WTC11 (cell line): ENCODE data around the gene PGBD5. TPM values are rescaled to one million over a fixed set of nuclear protein-coding genes. Genes with fewer than 3 reads are reported as not detected.
A peak's percentile ranks its signal among the peaks of the same experiment; 100 is the strongest.

ENCODE experiments used
- ATAC-seq: fragments of 200-7000 bp; cut with Tn5 transposase; 2 replicates; pipeline ENCODE4 v1.10.0; 2021; ENCODE audit warnings: mild to moderate bottlenecking, moderate library complexity
- CTCF ChIA-PET: fragments of 300-600 bp; sonication (Branson Sonifier 250); formaldehyde crosslinking; loops from one replicate; lab custom pipeline; 2021; ENCODE audit warnings: antibody characterized with exemption; lab: Charles Lee
- POLR2A ChIA-PET: fragments of 350-600 bp; sonication (Branson Sonifier 250); formaldehyde crosslinking; loops from one replicate; lab custom pipeline; 2021; ENCODE audit warnings: antibody characterized with exemption; lab: Charles Lee
- DNase-seq: peaks from one replicate; pipeline ENCODE4 v3.0.0; 2021; ENCODE audit warnings: low spot score
- H3K27ac Mint-ChIP-seq: 2 replicates; pipeline ENCODE4 v1.8.0; 2021; ENCODE audit warnings: mixed read lengths
- H3K27me3 Mint-ChIP-seq: 2 replicates; pipeline ENCODE4 v1.8.0; 2021; ENCODE audit warnings: low read depth, mild to moderate bottlenecking, moderate library complexity, mixed read lengths
- H3K36me3 Mint-ChIP-seq: 2 replicates; pipeline ENCODE4 v1.8.0; 2021; ENCODE audit warnings: mixed read lengths
- H3K4me1 Mint-ChIP-seq: 2 replicates; pipeline ENCODE4 v1.8.0; 2022; ENCODE audit warnings: mixed read lengths
- H3K4me3 Mint-ChIP-seq: 2 replicates; pipeline ENCODE4 v1.8.0; 2021; ENCODE audit warnings: mild to moderate bottlenecking, moderate library complexity, mixed read lengths
- H3K9me3 Mint-ChIP-seq: 2 replicates; pipeline ENCODE4 v1.8.0; 2021; ENCODE audit warnings: mixed read lengths
- CBFB ChIP-seq: sonication (generic); formaldehyde crosslinking; IDR thresholded peaks from 2 replicates; pipeline ENCODE4 v1.8.1; 2022; ENCODE audit warnings: mild to moderate bottlenecking, low read depth, missing genetic modification reagents
- CREM ChIP-seq: sonication (generic); formaldehyde crosslinking; IDR thresholded peaks from 2 replicates; pipeline ENCODE4 v1.8.1; 2022; ENCODE audit warnings: mild to moderate bottlenecking, missing genetic modification reagents, moderate library complexity
- GABPB1 ChIP-seq: sonication (generic); formaldehyde crosslinking; IDR thresholded peaks from 2 replicates; pipeline ENCODE4 v1.8.1; 2023; ENCODE audit warnings: mild to moderate bottlenecking, missing genetic modification reagents
- HMGA2 ChIP-seq: fragments of 250-450 bp; sonication (Bioruptor Pico); IDR thresholded peaks from 2 replicates; pipeline ENCODE4 v1.4.0; 2021; ENCODE audit warnings: mild to moderate bottlenecking, moderate library complexity
- JAZF1 ChIP-seq: fragments of 250-450 bp; sonication (Bioruptor Pico); IDR thresholded peaks from 2 replicates; pipeline ENCODE4 v1.9.0; 2021; ENCODE audit warnings: moderate library complexity, mild to moderate bottlenecking, inconsistent platforms
- JUN ChIP-seq: sonication (generic); formaldehyde crosslinking; IDR thresholded peaks from 2 replicates; pipeline ENCODE4 v1.8.0; 2023; ENCODE audit warnings: mild to moderate bottlenecking, missing genetic modification reagents
- MXD4 ChIP-seq: fragments of 250-450 bp; sonication (Bioruptor Pico); IDR thresholded peaks from 2 replicates; pipeline ENCODE4 v1.8.0; 2021; ENCODE audit warnings: mild to moderate bottlenecking, moderate library complexity, borderline replicate concordance
- NFATC4 ChIP-seq: fragments of 250-450 bp; sonication (Bioruptor Pico); IDR thresholded peaks from 2 replicates; pipeline ENCODE4 v1.9.0; 2021; ENCODE audit warnings: mild to moderate bottlenecking
- NR1H2 ChIP-seq: sonication (generic); formaldehyde crosslinking; IDR thresholded peaks from 2 replicates; pipeline ENCODE4 v1.9.0; 2021; ENCODE audit warnings: mild to moderate bottlenecking, moderate library complexity, missing genetic modification reagents
- NR2C2 ChIP-seq: sonication (generic); formaldehyde crosslinking; IDR thresholded peaks from 2 replicates; pipeline ENCODE4 v1.8.0; 2022; ENCODE audit warnings: mild to moderate bottlenecking, missing genetic modification reagents
- ZNF219 ChIP-seq: sonication (generic); formaldehyde crosslinking; IDR thresholded peaks from 2 replicates; pipeline ENCODE4 v1.8.0; 2023; ENCODE audit warnings: missing genetic modification reagents, mild to moderate bottlenecking, borderline replicate concordance
- total RNA-seq: library from RNA; stranded (reverse); gene quantifications from 3 replicates; pipeline ENCODE4 v1.2.3, GENCODE V29; 2021
- TF ChIP-seq, protein P1 (sequence below): sonication (generic); formaldehyde crosslinking; IDR thresholded peaks from 2 replicates; pipeline ENCODE4 v1.8.0; 2022; ENCODE audit warnings: missing genetic modification reagents
- TF ChIP-seq, protein P2 (sequence below): sonication (generic); formaldehyde crosslinking; conservative IDR thresholded peaks from 2 replicates; pipeline ENCODE4 v1.8.1; 2023; ENCODE audit warnings: mild to moderate bottlenecking, low read depth, missing genetic modification reagents, moderate library complexity
- TF ChIP-seq, protein P3 (sequence below): sonication (generic); formaldehyde crosslinking; IDR thresholded peaks from 2 replicates; pipeline ENCODE4 v1.8.0; 2023; ENCODE audit warnings: missing genetic modification reagents, mild to moderate bottlenecking, borderline replicate concordance
- TF ChIP-seq, protein P4 (sequence below): sonication (generic); formaldehyde crosslinking; IDR thresholded peaks from 2 replicates; pipeline ENCODE4 v1.8.0; 2022; ENCODE audit warnings: mild to moderate bottlenecking, missing genetic modification reagents
- TF ChIP-seq, protein P5 (sequence below): sonication (generic); formaldehyde crosslinking; IDR thresholded peaks from 2 replicates; pipeline ENCODE4 v1.8.0; 2022; ENCODE audit warnings: mild to moderate bottlenecking, missing genetic modification reagents
- TF ChIP-seq, protein P6 (sequence below): sonication (generic); formaldehyde crosslinking; IDR thresholded peaks from 2 replicates; pipeline ENCODE4 v1.8.1; 2022; ENCODE audit warnings: missing genetic modification reagents, borderline replicate concordance

PGBD5 gene
- total RNA-seq, 1 experiment from 2014 or later, result 23.8 TPM

DNA sequence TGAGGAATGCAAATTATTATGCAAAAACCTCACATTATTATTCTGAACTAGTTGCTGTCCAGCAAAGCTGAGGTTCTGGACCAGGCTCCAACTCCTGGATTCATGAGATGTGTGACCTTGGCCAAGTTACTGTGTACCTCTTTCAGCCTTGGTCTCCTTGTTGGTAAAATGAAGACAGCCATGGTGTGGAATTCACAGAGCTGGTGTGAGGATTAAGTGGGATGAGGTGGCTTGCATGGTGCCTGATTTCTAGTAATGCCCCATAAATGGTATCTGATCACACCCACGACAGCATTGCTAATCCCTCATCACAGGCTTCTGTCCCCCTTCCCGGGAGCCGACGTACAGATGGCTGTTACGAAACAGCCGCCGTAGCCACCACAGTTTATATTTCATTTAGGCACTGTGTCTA is 59.6 kb downstream of the PGBD5 start:
- TF ChIP-seq, protein P1, sequence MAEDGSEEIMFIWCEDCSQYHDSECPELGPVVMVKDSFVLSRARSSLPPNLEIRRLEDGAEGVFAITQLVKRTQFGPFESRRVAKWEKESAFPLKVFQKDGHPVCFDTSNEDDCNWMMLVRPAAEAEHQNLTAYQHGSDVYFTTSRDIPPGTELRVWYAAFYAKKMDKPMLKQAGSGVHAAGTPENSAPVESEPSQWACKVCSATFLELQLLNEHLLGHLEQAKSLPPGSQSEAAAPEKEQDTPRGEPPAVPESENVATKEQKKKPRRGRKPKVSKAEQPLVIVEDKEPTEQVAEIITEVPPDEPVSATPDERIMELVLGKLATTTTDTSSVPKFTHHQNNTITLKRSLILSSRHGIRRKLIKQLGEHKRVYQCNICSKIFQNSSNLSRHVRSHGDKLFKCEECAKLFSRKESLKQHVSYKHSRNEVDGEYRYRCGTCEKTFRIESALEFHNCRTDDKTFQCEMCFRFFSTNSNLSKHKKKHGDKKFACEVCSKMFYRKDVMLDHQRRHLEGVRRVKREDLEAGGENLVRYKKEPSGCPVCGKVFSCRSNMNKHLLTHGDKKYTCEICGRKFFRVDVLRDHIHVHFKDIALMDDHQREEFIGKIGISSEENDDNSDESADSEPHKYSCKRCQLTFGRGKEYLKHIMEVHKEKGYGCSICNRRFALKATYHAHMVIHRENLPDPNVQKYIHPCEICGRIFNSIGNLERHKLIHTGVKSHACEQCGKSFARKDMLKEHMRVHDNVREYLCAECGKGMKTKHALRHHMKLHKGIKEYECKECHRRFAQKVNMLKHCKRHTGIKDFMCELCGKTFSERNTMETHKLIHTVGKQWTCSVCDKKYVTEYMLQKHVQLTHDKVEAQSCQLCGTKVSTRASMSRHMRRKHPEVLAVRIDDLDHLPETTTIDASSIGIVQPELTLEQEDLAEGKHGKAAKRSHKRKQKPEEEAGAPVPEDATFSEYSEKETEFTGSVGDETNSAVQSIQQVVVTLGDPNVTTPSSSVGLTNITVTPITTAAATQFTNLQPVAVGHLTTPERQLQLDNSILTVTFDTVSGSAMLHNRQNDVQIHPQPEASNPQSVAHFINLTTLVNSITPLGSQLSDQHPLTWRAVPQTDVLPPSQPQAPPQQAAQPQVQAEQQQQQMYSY (CRISPR knock-in tag), result no peak
- TF ChIP-seq, protein P2, sequence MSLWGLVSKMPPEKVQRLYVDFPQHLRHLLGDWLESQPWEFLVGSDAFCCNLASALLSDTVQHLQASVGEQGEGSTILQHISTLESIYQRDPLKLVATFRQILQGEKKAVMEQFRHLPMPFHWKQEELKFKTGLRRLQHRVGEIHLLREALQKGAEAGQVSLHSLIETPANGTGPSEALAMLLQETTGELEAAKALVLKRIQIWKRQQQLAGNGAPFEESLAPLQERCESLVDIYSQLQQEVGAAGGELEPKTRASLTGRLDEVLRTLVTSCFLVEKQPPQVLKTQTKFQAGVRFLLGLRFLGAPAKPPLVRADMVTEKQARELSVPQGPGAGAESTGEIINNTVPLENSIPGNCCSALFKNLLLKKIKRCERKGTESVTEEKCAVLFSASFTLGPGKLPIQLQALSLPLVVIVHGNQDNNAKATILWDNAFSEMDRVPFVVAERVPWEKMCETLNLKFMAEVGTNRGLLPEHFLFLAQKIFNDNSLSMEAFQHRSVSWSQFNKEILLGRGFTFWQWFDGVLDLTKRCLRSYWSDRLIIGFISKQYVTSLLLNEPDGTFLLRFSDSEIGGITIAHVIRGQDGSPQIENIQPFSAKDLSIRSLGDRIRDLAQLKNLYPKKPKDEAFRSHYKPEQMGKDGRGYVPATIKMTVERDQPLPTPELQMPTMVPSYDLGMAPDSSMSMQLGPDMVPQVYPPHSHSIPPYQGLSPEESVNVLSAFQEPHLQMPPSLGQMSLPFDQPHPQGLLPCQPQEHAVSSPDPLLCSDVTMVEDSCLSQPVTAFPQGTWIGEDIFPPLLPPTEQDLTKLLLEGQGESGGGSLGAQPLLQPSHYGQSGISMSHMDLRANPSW (CRISPR knock-in tag), result no peak
- TF ChIP-seq, protein P3, sequence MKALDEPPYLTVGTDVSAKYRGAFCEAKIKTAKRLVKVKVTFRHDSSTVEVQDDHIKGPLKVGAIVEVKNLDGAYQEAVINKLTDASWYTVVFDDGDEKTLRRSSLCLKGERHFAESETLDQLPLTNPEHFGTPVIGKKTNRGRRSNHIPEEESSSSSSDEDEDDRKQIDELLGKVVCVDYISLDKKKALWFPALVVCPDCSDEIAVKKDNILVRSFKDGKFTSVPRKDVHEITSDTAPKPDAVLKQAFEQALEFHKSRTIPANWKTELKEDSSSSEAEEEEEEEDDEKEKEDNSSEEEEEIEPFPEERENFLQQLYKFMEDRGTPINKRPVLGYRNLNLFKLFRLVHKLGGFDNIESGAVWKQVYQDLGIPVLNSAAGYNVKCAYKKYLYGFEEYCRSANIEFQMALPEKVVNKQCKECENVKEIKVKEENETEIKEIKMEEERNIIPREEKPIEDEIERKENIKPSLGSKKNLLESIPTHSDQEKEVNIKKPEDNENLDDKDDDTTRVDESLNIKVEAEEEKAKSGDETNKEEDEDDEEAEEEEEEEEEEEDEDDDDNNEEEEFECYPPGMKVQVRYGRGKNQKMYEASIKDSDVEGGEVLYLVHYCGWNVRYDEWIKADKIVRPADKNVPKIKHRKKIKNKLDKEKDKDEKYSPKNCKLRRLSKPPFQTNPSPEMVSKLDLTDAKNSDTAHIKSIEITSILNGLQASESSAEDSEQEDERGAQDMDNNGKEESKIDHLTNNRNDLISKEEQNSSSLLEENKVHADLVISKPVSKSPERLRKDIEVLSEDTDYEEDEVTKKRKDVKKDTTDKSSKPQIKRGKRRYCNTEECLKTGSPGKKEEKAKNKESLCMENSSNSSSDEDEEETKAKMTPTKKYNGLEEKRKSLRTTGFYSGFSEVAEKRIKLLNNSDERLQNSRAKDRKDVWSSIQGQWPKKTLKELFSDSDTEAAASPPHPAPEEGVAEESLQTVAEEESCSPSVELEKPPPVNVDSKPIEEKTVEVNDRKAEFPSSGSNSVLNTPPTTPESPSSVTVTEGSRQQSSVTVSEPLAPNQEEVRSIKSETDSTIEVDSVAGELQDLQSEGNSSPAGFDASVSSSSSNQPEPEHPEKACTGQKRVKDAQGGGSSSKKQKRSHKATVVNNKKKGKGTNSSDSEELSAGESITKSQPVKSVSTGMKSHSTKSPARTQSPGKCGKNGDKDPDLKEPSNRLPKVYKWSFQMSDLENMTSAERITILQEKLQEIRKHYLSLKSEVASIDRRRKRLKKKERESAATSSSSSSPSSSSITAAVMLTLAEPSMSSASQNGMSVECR (CRISPR knock-in tag), result no peak
- TF ChIP-seq HMGA2 (CRISPR knock-in tag), result no peak
- TF ChIP-seq, protein P4, sequence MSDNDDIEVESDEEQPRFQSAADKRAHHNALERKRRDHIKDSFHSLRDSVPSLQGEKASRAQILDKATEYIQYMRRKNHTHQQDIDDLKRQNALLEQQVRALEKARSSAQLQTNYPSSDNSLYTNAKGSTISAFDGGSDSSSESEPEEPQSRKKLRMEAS (CRISPR knock-in tag), result no peak
- TF ChIP-seq, all 79 proteins: peak for 0
- H3K27ac Mint-ChIP-seq, result no peak overlapping the region
- ATAC-seq (no peak), DNase-seq (no peak)
- H3K36me3 Mint-ChIP-seq, result peaks cover 3% of the 10 kb centered on the region; the same call in 1 of the 2 replicates
- H3K9me3 Mint-ChIP-seq, result no peaks in the 10 kb centered on the region
- peaks cover 20% of the 10 kb centered on the region for H3K4me1 Mint-ChIP-seq
- ChIA-PET CTCF (interaction anchor here (0.6 to 1.5 kb wide), 6 partner anchors 11 to 275 kb away, joined by 3 to 7 read pairs (median 4); no protein-coding TSS in a partner anchor), POLR2A (no interaction called here)
- H3K4me3 Mint-ChIP-seq, result no peak overlapping the region
- H3K27me3 Mint-ChIP-seq, result no peaks in the 10 kb centered on the region

DNA sequence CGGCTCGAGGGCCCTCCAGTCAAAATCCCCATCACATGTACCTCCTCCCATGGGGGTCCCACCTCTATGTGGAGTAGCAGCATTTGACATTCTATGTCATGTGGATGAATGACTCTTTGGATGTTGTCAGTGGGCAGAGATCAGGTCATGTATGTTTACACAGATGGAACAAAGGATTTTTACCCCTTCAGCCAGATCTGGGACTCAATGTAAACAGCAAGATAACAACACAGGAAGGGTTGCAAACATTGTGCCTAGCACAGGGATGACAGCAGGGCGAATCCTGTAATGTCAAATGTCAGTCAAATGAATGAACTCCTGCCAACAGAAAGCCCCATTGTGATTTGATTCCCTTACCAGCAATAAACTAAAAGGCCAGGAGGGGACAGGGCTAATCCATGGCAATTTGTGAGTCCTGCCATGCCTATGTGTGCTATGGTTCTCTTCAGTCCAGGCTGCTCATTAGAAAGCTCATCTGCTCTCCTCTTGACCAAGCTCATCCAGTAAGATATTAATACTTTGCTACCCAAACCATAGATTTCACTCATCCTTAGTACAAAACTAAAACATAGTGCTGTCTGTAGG is 60.3 kb downstream of the PGBD5 start:
- DNase-seq (no peak), ATAC-seq (peak; percentile 38; the same call in 1 of the 2 replicates)
- ChIA-PET CTCF (interaction anchor here (0.6 to 1.5 kb wide), 7 partner anchors 11 to 392 kb away, joined by 3 to 7 read pairs (median 3); no protein-coding TSS in a partner anchor), POLR2A (no interaction called here)
- Mint-ChIP-seq H3K27ac (peak overlapping the region; percentile 30), H3K9me3 (0 out of 2 replicates have a peak, but pooled peaks cover 3% of the 10 kb centered on the region), H3K27me3 (no peaks in the 10 kb centered on the region), H3K36me3 (peaks cover 3% of the 10 kb centered on the region; the same call in 1 of the 2 replicates), H3K4me1 (peaks cover 20% of the 10 kb centered on the region), H3K4me3 (no peak overlapping the region)
- TF ChIP-seq GABPB1 (CRISPR knock-in tag), result no peak
- TF ChIP-seq, protein P5, sequence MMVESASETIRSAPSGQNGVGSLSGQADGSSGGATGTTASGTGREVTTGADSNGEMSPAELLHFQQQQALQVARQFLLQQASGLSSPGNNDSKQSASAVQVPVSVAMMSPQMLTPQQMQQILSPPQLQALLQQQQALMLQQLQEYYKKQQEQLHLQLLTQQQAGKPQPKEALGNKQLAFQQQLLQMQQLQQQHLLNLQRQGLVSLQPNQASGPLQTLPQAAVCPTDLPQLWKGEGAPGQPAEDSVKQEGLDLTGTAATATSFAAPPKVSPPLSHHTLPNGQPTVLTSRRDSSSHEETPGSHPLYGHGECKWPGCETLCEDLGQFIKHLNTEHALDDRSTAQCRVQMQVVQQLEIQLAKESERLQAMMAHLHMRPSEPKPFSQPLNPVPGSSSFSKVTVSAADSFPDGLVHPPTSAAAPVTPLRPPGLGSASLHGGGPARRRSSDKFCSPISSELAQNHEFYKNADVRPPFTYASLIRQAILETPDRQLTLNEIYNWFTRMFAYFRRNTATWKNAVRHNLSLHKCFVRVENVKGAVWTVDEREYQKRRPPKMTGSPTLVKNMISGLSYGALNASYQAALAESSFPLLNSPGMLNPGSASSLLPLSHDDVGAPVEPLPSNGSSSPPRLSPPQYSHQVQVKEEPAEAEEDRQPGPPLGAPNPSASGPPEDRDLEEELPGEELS (CRISPR knock-in tag), result no peak
- TF ChIP-seq NR1H2 (CRISPR knock-in tag), result no peak
- TF ChIP-seq, protein P6, sequence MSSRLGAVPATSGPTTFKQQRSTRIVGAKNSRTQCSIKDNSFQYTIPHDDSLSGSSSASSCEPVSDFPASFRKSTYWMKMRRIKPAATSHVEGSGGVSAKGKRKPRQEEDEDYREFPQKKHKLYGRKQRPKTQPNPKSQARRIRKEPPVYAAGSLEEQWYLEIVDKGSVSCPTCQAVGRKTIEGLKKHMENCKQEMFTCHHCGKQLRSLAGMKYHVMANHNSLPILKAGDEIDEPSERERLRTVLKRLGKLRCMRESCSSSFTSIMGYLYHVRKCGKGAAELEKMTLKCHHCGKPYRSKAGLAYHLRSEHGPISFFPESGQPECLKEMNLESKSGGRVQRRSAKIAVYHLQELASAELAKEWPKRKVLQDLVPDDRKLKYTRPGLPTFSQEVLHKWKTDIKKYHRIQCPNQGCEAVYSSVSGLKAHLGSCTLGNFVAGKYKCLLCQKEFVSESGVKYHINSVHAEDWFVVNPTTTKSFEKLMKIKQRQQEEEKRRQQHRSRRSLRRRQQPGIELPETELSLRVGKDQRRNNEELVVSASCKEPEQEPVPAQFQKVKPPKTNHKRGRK (CRISPR knock-in tag), result no peak
- no peak for TF ChIP-seq CBFB (CRISPR knock-in tag)
- no peak for TF ChIP-seq MXD4
- TF ChIP-seq NFATC4, result no peak
- no peak for TF ChIP-seq JUN (CRISPR knock-in tag)
- no peak for TF ChIP-seq CREM (CRISPR knock-in tag)
- TF ChIP-seq ZNF219 (CRISPR knock-in tag), result no peak
- no peak for TF ChIP-seq NR2C2
- no peak for TF ChIP-seq JAZF1 (CRISPR knock-in tag)
